Peyer's patch (tissue), 4 donors: Measurements from ENCODE around the gene ARHGEF2.

Experiments used
- CTCF ChIP-seq, 6 experiments: fragments of 450-650 bp in 4 of 6; fragments of 200-600 bp in 2 of 6; sonication (generic) in 1 of 6; IDR thresholded peaks; one replicate each; pipeline ENCODE4 v1.5.1; 2017 to 2019; ENCODE audit warnings: antibody characterized with exemption in 6 of 6, mild to moderate bottlenecking in 3 of 6, moderate library complexity in 1 of 6
- POLR2A ChIP-seq, 2 donors: fragments of 450-650 bp; IDR thresholded peaks; one replicate each; pipeline ENCODE4 v1.5.1; 2017; ENCODE audit warnings: antibody characterized with exemption in 2 of 2, mild to moderate bottlenecking in 2 of 2, moderate library complexity in 2 of 2

GRCh38 chr1:156003923-156004188 is 25.5 kb upstream of the ARHGEF2 start:
- TF ChIP-seq CTCF (IDR thresholded peaks at IDR 0.05) (no peak), POLR2A (IDR thresholded peaks at IDR 0.05) (no peak)
